HG03095 (cell line): ENCODE results near the gene NRIP1.
"Not testable (repeated sequence)": the region's sequence is repeated elsewhere in the genome, so short reads cannot be mapped to it uniquely, and the experiment has no call there.

ENCODE experiments used
- ATAC-seq: cut with Tn5 transposase; IDR thresholded peaks from one replicate; pipeline ENCODE4 v1.9.1; 2021; ENCODE audit warnings: moderate library complexity; ENCODE audit not compliant: unreplicated experiment

Gene NRIP1

DNA sequence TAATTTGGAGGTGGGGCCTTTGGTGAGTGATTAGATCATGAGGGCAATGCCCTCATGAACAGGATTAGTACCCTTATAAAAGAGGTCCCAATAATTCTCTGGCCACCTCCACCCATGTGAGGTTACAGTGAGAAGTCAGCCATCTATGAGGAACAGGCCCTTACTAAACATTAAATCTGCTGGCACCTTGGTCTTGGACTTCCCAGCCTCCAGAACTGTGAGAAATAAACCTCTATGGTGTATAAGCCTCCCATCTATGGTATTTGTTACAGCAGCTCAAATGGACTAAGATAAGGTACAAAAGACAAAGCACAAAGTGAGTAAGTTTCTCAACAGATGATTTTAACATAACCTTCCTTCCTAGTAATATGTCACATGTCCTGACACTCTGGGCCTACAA is 22.3 kb downstream of the NRIP1 start:
- ATAC-seq, result no peak

DNA sequence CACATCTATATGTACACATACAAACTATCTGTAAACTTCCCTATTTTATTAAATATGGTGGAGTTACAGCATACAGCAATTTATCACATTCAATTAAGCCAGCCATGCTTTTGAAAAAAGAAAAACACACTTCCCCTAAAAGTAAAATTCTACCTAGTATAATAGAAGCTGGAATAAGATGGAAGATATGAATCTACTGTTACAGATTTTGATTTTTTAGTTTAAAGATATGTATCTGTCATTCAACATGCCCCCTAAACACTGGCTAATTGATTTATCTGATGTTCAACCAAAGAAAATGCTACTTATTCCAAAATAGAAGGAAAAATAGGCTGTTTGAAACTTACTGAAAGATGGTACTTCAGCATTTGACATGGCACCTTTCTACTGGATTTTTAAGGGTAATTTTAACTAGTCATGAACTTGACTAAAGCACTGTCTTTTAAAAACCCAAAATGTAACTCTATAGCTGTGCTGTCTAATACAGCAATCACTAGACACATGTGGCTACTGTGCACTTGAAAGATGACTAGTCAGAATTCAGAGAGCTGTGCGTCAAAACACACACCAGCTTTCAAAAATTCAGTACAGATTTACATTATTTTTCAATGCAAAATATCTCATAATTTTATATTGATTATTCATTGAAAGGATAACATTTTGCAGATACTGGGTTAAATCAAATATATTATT is 25.0 kb downstream of the NRIP1 start:
- ATAC-seq, result no peak

DNA sequence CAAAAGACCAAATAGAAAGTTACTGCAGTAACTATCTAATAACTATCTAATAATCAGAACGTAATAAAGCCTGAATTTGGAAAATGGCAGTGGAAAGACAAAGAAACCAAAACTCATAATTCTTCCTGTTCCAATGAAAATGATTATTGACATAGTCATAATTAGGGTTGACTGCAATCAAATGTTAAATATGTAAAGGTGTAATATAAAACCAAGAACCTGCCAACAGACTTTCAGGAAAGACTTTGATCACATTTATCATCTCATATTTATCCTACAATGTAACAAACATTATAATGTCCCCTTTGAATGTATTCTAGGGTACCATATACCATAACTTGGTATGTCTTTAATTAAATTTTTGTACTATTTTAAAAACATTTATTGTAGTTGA is 26.9 kb downstream of the NRIP1 start:
- ATAC-seq, result no peak

DNA sequence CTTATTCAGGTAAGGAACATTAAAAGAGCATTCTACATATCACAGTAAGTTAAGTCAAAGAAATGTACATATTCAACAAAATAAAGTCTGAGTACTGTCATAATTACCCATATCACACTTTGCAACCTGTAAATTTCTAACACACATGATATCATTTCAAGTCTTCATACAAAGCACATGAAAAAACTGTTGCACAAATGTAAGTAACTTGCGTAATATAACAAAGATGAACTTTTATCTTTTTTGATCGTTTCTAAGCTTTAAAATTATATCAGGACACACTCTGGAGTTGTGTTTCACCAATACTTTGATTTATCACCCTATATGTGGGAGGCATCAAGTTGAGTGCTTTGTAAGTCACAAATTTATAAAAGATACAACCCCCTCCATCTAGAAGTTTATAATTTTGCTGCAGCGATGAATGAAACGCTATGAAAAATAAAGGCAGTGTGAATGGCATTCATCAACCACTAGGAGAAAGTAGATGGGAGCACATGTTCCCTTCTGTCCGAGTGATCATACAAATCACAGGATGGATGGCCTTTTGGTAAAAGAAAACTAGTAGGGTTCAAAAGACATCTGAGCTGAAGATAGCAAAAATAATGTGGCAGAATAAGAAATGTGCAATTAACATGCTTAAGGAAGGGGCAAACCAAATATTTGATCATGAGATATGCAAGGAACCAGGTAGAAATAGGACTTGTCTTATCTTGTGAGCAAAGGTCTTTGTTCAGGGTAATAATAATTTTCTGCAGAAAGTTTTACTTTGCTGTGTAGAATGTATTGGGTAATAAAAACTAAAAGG is 27.5 kb downstream of the NRIP1 start:
- ATAC-seq, result no peak

DNA sequence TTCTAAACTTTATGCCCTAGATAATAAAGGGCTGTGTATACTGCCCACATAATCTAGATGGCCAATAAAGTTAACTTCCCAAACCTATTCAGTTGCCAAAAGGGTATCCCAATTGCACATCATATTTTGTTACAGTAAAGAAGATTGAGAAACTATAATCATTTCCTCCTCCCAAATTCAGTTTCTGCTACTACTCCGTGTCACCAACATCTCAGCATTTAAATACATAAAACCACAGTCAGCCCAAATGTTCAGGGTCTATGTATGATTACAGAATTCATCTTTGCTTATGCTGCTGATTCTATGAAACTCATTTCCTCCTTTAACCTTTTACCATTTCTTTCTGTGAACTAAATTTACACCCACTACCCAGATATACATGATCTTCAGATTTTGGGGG is 28.6 kb downstream of the NRIP1 start:
- ATAC-seq, result no peak

DNA sequence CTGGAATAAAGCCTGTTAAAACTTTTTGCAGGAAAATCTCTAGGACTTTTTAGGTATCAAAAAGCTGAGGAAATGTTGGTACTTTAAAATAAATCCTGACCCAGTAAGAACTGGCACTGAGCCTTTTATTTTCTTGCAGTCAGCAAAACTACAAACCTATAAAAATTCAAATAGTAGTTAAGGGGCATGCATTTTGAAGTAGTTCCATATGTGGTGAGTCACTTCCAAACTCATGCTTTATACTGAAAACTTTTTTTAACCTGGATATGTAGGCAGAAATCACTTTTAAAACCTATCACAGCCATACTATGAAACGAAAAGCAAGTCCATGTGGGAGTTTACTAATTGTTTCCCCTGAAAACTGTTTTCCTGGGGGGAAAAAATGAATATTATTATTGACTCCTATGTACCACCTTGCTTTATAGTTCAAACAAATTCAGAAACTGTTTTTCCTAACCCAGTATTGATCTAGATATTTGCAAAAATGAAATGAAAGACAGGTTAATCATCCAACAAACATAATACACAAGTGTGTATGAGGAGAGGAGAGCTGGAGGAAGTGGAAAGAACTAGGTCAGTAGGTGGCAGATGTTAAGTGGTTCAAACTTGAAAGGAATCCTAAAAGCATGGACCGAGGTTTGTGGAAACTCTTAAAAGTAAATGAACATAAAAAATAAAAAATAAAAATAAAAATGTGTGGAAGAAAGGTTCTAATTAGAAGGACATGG is 30.5 kb downstream of the NRIP1 start:
- no peak for ATAC-seq

DNA sequence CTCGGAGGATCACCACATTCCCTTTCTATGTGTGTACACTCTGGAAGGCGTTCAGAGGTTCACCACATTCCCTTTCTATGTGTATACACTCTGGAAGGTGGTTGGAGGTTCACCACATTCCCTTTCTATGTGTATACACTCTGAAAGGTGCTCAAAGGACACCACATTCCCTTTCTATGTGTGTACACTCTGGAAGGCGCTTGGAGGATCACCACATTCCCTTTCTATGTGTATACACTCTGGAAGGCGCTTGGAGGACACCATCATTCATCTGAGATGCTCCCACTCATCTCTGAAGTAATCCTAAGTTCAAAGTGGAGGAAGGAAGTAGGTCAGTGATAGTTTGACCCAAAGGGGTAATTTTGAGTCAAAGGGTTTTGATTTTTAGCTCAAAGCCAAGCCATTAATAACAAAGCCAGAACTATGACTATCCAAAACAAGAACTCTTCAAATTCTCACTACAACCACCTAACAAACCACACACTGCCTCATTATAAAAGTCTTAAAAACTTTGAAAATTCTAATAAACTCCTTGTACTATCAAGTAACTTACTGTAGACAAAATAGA is 32.9 kb downstream of the NRIP1 start:
- no peak for ATAC-seq

DNA sequence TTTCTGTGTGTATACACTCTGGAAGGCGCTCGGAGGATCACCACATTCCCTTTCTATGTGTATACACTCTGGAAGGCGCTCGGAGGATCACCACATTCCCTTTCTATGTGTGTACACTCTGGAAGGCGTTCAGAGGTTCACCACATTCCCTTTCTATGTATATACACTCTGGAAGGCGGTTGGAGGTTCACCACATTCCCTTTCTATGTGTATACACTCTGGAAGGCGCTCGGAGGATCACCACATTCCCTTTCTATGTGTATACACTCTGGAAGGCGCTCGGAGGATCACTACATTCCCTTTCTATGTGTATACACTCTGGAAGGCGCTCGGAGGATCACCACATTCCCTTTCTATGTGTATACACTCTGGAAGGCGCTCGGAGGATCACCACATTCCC is 33.4 kb downstream of the NRIP1 start:
- ATAC-seq, result not testable (repeated sequence)

DNA sequence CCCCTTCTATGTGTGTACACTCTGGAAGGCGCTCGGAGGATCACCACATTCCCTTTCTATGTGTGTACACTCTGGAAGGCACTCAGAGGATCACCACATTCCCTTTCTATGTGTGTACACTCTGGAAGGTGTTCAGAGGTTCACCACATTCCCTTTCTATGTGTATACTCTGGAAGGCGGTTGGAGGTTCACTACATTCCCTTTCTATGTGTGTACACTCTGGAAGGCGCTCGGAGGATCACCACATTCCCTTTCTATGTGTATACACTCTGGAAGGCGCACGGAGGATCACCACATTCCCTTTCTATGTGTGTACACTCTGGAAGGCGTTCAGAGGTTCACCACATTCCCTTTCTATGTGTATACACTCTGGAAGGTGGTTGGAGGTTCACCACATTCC is 33.9 kb downstream of the NRIP1 start:
- not testable (repeated sequence) for ATAC-seq

DNA sequence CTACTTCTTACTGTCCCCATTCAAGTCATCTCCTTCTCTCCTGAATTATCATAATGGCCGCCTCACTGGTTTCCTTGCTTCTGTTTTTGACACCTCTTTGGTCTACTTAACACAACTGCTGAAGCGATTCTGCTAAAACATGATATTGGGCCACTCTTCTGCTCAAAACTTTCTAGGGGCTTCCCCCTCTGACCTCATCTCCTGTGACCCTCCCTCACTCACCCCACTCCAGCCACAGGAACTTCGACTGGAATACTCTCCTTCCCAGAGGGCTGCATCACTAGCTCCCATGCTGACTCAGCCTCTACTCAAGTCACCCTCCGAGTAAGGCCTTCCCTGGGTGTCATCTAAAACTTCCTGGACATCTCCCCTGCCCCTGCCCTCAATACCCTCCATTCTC is 35.7 kb downstream of the NRIP1 start:
- ATAC-seq, result no peak

DNA sequence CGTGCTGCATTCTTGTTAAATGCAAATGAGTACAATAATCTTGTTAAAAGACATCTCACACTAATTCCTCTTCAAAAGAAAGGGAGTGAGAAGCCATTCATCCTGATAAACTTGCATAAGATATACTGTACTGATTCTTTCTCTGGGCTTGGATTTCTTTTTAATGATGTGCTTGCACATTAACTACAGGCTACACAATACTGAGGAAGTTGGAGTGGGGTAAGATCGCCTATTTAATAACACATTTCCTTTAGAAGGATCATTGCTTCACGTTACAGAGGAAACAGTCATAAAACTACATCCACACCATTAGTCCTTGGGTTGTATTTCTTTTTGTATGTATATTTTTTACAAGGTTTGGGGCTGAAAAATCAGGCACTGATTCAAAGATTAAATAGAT is 36.6 kb downstream of the NRIP1 start:
- no peak for ATAC-seq

DNA sequence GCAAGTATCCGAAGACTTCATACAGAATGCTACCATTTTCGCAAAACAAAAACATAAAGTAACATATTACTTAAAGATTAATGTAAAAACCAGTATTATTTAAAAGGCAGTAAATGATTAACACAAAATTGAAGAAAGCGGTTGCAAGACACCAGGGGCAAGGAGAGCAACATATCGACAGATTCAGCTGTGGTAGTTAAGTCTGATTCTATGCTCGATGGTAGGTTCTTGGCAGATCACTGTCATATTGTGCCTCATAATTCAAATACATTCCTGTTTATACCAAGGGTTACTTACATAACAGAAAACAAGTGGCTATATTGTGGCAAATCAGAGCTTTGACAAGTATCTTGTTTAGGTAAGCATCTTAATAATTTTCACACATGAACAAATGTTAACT is 37.7 kb downstream of the NRIP1 start:
- no peak for ATAC-seq

DNA sequence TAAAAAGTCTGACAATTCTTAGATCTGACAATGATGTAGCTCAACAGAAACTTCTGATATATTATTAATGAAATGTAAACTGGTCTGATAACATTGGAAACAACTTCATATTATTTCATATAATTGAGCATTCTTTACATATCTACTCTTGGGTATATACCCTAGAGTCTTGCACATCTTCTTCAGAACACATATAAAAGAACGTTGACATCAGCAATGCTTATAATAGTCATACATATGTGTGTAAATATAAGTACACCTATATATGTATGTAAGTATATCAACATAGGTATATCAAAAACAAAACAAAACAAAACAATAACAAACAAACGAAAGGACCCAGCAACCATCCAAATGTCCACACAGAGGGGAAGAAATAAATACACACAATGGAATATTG is 38.4 kb downstream of the NRIP1 start:
- ATAC-seq, result no peak

DNA sequence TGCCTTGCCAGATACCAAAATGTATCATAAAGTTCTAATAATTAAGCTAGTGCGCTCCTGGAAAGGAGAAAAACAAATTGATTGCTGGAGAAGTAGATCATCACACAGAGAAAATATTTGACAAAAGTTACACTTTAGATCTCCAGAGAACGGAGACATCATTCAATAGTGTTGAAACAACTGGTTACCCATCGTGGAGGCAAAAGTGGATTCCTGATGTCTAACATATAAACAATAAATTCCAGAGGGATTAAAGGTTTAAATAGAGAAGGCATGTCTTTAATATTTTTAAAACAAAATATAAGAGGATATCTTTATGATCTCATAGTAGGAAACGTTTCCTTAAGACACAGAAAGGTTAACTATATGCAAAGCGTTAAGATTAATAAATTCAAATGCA is 41.0 kb downstream of the NRIP1 start:
- no peak for ATAC-seq

DNA sequence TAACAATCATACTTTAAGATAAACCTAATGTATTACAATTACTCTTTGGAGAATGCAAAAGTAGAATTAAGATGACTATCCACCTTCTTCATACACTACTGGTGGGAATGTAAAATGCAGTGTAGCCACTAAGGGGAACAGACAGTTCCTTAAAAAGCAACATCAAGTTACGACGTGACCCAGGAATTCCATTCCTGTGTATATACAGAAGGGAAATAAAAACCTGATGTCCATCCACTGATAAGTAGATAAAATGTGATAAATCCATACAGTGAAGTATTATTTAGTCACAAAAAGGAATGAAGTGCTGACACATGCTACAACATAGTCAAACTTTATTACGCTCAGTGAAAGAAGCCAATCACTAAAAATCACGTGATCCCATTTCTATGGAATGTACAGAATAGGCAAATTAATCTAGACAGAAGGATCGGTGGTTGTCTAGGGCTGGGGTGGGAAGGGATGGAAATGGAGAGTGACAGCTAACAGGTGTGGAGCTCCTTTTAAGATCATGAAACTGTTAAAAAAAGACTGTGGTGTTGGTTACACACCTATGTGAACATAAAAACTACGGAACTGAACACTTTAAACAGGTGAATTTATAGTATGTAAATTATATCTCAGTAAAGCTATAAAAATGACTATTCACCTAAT is 42.1 kb downstream of the NRIP1 start:
- no peak for ATAC-seq

DNA sequence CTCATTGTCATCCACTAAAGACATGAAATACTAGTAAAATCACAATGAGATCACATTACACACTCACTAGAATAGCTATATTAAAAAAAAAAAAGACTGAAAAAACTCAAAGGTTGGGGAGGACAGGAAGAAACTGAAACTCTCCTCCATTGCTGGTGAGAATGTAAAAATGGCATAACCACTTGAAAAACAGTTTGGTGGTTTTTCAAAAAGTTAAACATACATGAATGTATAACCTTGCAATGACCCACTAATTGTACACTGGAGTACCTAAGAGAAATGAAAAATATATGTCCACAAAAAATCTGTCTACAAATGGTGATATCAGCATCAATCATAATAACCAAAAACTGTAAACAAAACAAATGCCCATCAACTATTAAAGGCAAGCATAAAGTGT is 44.0 kb downstream of the NRIP1 start:
- ATAC-seq, result no peak

DNA sequence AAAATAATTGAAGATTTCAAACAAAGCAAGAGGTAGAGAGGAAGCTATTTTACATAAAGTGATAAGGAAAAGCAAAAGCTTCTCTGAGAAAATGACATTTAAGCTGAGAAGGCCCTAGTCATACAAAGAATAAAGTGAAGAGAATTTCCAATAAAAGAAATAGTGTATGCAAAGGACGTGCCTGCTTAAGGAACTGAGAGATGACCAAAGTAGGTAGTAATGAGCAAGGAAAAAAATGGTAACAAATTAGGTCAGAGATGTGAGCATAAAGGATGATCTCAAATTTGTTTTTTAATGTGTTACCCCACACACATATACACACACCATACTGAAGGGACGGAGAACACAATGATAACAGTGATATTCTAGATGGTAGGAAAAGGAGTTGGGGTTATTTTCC is 46.4 kb downstream of the NRIP1 start:
- no peak for ATAC-seq

DNA sequence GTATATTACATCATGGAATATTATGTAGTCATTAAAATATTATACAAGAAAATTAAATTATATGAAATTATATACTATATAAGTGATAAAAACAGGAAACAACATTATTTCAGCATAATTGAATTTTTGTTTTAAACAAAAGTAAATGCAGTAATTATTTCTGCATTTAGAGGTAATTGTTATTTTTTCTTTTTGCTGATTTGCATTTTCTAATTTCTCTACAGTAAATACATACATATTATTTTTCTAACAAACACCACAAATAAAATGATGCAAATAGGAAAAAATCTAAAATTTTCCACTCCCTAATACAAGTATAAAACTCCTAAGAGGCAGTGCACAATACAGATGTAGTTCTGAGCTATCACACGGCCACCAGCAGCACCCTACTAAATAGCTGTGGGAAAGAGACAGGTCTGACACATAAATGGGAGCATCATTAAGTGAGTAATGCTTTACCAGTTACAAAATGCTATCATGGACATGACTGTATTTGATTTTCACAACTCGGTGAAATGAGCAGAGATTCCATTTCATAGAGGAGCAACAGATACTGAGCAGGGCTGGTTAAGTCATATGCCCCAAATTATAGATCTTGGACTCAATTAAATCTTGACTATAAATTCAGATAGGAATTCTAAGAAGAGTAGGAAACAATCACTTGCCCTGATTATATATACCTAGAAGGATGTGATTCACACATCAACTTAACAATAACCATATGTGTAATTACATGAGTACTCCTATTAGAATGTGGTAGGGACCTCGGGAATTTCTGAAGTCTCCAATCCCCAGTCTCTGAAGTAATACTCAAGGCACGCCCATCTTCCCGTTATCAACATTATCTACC is 49.0 kb downstream of the NRIP1 start:
- ATAC-seq, result no peak

DNA sequence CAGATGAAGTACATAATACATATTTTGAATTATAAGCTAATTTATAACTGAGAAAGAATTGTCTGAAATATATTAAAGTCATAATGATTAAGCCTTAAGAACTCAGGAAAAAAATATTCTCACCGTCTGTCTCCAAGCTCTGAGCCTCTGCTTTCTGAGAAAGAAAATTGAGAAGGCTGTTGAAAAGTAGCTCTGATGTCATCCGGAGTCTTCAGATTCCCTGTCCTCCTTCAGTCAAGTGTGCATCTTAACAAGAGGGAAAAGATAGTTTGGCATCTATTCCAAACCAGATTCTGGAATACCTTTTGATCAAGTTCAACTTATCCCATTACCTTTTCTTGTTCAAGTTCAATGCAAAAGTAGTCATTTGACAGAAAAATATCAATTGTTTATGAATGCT is 50.6 kb downstream of the NRIP1 start:
- no peak for ATAC-seq

DNA sequence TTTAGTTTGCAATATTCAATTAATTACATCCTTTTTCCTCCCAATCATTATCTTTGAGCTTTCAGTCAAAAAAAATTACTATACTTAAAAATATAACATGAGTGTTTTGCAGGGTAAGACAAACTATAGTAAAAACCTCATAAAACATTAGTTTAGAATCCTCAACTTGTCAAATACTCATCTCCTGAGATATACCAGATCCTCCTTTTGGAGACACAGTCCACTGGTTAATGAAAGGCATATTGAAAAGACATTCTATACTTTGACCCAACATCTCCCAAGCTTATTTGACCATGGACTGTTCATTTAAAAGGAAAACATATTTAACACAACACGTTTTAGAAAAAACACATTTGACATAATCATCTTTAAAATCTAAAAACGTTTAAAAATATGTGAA is 52.8 kb downstream of the NRIP1 start:
- no peak for ATAC-seq
